ENCODE measurements around the gene TBL2. TPM values are rescaled to one million over a fixed set of nuclear protein-coding genes. Genes with fewer than 3 reads are reported as not detected.

The TBL2 gene
- total and polyA plus RNA-seq, 10 of the 15 experiments (the other 5 are each of a cell fraction or from before 2014, with no cell fraction given), result 1.1 to 49.7 (median 26.7) TPM

GRCh38 chr7:73570977-73571376, 7.4 kb downstream of the TBL2 start:
- no TSS peak for BruUV-seq (replicated peaks)
- in situ Hi-C loops (cut with MboI) (no loop called here), intact Hi-C loops (cut with micrococcal nuclease; ENCODE audit: unreplicated experiment) (no loop called here)
- Histone ChIP-seq H4K20me1 (ENCODE audit: control insufficient read depth, insufficient read depth) (no peaks in the 10 kb centered on the region), H3K4me1 (ENCODE audit: control insufficient read depth, insufficient read depth, low read length) (no peaks in the 10 kb centered on the region), H3K36me3 (ENCODE audit: control insufficient read depth in 2 of 2, insufficient read depth in 2 of 2, low read length in 1 of 2) (peaks cover 10 to 13% of the 10 kb centered on the region in 2 experiments; a peak in 3 of 4 replicates), H3K4me2 (ENCODE audit: control insufficient read depth, insufficient read depth) (no peak overlapping the region), H2AFZ (ENCODE audit: control insufficient read depth, low read depth, low read length) (no peak overlapping the region), H3K79me2 (ENCODE audit: control insufficient read depth, insufficient read depth, low read length) (0 out of 2 replicates have a peak, but pooled peaks cover 2% of the 10 kb centered on the region), H3K27me3 (replicated peaks in 1 of 2; ENCODE audit: control insufficient read depth in 2 of 2, insufficient read depth in 2 of 2, low read length in 1 of 2) (no peaks in the 10 kb centered on the region), H3K27ac (ENCODE audit: control insufficient read depth, insufficient read depth) (no peak overlapping the region), H3K4me3 (no peak overlapping the region), H3K9me3 (replicated peaks; ENCODE audit: control insufficient read depth, insufficient read depth, low read length) (no peaks in the 10 kb centered on the region), H3K9ac (ENCODE audit: control insufficient read depth, insufficient read depth, low read length) (no peak overlapping the region)
- DNase-seq (ENCODE audit: low read depth, low spot score) (no peak), ATAC-seq (no peak), FAIRE-seq (no peak)
- POLR2A ChIA-PET, result no interaction called here
- TF ChIP-seq BHLHE40 (IDR thresholded peaks at IDR 0.05; ENCODE audit: borderline replicate concordance in 1 of 2, low read depth in 2 of 2, low read length in 1 of 2), result no peak
- TF ChIP-seq NR2F1 (conservative IDR thresholded peaks at IDR 0.05), result no peak
- no peak for TF ChIP-seq NKRF (conservative IDR thresholded peaks at IDR 0.05)
- no peak for TF ChIP-seq MEF2A (IDR thresholded peaks at IDR 0.05; ENCODE audit: insufficient read depth, low read depth, low read length)
- TF ChIP-seq POLR2A (IDR thresholded peaks at IDR 0.05; ENCODE audit: low read depth, low read length), result no peak
- TF ChIP-seq SP1 (IDR thresholded peaks at IDR 0.05; ENCODE audit: low read depth, low read length), result no peak
- TF ChIP-seq, protein P1, sequence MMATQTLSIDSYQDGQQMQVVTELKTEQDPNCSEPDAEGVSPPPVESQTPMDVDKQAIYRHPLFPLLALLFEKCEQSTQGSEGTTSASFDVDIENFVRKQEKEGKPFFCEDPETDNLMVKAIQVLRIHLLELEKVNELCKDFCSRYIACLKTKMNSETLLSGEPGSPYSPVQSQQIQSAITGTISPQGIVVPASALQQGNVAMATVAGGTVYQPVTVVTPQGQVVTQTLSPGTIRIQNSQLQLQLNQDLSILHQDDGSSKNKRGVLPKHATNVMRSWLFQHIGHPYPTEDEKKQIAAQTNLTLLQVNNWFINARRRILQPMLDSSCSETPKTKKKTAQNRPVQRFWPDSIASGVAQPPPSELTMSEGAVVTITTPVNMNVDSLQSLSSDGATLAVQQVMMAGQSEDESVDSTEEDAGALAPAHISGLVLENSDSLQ (IDR thresholded peaks at IDR 0.05), result no peak
- TF ChIP-seq RBBP5 (conservative IDR thresholded peaks at IDR 0.05), result no peak
- TF ChIP-seq, protein P2, sequence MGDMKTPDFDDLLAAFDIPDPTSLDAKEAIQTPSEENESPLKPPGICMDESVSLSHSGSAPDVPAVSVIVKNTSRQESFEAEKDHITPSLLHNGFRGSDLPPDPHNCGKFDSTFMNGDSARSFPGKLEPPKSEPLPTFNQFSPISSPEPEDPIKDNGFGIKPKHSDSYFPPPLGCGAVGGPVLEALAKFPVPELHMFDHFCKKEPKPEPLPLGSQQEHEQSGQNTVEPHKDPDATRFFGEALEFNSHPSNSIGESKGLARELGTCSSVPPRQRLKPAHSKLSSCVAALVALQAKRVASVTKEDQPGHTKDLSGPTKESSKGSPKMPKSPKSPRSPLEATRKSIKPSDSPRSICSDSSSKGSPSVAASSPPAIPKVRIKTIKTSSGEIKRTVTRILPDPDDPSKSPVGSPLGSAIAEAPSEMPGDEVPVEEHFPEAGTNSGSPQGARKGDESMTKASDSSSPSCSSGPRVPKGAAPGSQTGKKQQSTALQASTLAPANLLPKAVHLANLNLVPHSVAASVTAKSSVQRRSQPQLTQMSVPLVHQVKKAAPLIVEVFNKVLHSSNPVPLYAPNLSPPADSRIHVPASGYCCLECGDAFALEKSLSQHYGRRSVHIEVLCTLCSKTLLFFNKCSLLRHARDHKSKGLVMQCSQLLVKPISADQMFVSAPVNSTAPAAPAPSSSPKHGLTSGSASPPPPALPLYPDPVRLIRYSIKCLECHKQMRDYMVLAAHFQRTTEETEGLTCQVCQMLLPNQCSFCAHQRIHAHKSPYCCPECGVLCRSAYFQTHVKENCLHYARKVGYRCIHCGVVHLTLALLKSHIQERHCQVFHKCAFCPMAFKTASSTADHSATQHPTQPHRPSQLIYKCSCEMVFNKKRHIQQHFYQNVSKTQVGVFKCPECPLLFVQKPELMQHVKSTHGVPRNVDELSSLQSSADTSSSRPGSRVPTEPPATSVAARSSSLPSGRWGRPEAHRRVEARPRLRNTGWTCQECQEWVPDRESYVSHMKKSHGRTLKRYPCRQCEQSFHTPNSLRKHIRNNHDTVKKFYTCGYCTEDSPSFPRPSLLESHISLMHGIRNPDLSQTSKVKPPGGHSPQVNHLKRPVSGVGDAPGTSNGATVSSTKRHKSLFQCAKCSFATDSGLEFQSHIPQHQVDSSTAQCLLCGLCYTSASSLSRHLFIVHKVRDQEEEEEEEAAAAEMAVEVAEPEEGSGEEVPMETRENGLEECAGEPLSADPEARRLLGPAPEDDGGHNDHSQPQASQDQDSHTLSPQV (IDR thresholded peaks at IDR 0.05), result no peak
- TF ChIP-seq TBL1XR1 (IDR thresholded peaks at IDR 0.05; ENCODE audit: low read depth, low read length), result no peak
- no peak for TF ChIP-seq ATF2 (IDR thresholded peaks at IDR 0.05; ENCODE audit: low read length)
- RAD21 ChIA-PET (ENCODE audit: unreplicated experiment), result no interaction called here
- WGBS (ENCODE audit: insufficient coverage, insufficient replicate concordance, low lambda C conversion rate, missing lambda C conversion rate), result 89% methylated on average over 10 of the region's 10 CpGs
- SMC1A ChIA-PET (ENCODE audit: uncharacterized antibody, unreplicated experiment), result no interaction called here
- CTCF ChIA-PET, result no interaction called here

All from GM12878 (cell line).